ENCODE results near the gene TRIM29. TPM values are rescaled to one million over a fixed set of nuclear protein-coding genes. Genes with fewer than 3 reads are reported as not detected.

Gene TRIM29
- total RNA-seq, 5 donors from 2014 or later (not counting 1 experiment from before 2014, with no cell fraction given), result not detected

- no peak for ATAC-seq (replicated peaks in 1 of 4)
- peaks cover 0 to 6% of the 10 kb centered on the region in 2 donors for H3K27me3 Mint-ChIP-seq
- Histone ChIP-seq H3K36me3 (ENCODE audit: control insufficient read depth in 2 of 2, extremely low read depth in 1 of 2, insufficient read depth in 1 of 2, low read length in 1 of 2) (no peaks in the 10 kb centered on the region), H3K4me1 (ENCODE audit: control insufficient read depth in 1 of 2, extremely low read depth in 1 of 2, insufficient read depth in 2 of 2, low read length in 2 of 2) (no peaks in the 10 kb centered on the region), H3K9me3 (no peaks in the 10 kb centered on the region), H3K27ac (ENCODE audit: low read length) (no peak overlapping the region), H3K4me3 (ENCODE audit: control insufficient read depth in 1 of 2, extremely low read depth in 1 of 2, low read length in 1 of 2) (no peak overlapping the region), H3K27me3 (replicated peaks in 1 of 2; ENCODE audit: control insufficient read depth in 2 of 2, extremely low read depth in 1 of 2, insufficient read depth in 2 of 2, low read length in 1 of 2) (peaks cover 0 to 10% of the 10 kb centered on the region in 2 experiments)
- ChIA-PET CTCF (no interaction called here), POLR2A (no interaction called here)
- no peaks in the 10 kb centered on the region for H3K9me3 Mint-ChIP-seq
- H3K36me3 Mint-ChIP-seq, result no peaks in the 10 kb centered on the region
- no peaks in the 10 kb centered on the region for H3K4me1 Mint-ChIP-seq
- DNase-seq, result peak in 1 of 35 experiments; percentile 3
- 74% methylated on average over 7 of the region's 8 CpGs for WGBS (ENCODE audit: insufficient coverage)
- H3K27ac Mint-ChIP-seq, result no peak overlapping the region
- H3K4me3 Mint-ChIP-seq, result no peak overlapping the region
Measured at GRCh38 chr11:120130176-120130980, 7.5 kb downstream of the TRIM29 start.

GRCh38 chr11:120129570-120129969 is 8.3 kb downstream of the TRIM29 start:
- H3K9me3 ChIP-seq, result no peaks in the 10 kb centered on the region
- 77% methylated on average over 5 of the region's 9 CpGs for WGBS (ENCODE audit: insufficient coverage)
- CTCF ChIA-PET, result no interaction called here
- no peak for ATAC-seq (replicated peaks in 1 of 4)
- Mint-ChIP-seq H3K9me3 (no peaks in the 10 kb centered on the region), H3K27ac (no peak overlapping the region), H3K36me3 (no peaks in the 10 kb centered on the region), H3K4me1 (no peaks in the 10 kb centered on the region), H3K27me3 (peaks cover 0 to 6% of the 10 kb centered on the region in 2 donors), H3K4me3 (no peak overlapping the region)
- DNase-seq, result no peak
- H3K27ac ChIP-seq (ENCODE audit: low read length), result no peak overlapping the region
- H3K4me3 ChIP-seq (ENCODE audit: control insufficient read depth in 1 of 2, extremely low read depth in 1 of 2, low read length in 1 of 2), result no peak overlapping the region
- no peaks in the 10 kb centered on the region for H3K36me3 ChIP-seq (ENCODE audit: control insufficient read depth in 2 of 2, extremely low read depth in 1 of 2, insufficient read depth in 1 of 2, low read length in 1 of 2)
- POLR2A ChIA-PET, result no interaction called here
- no peaks in the 10 kb centered on the region for H3K4me1 ChIP-seq (ENCODE audit: control insufficient read depth in 1 of 2, extremely low read depth in 1 of 2, insufficient read depth in 2 of 2, low read length in 2 of 2)
- peaks cover 0 to 10% of the 10 kb centered on the region in 2 experiments for H3K27me3 ChIP-seq (replicated peaks in 1 of 2; ENCODE audit: control insufficient read depth in 2 of 2, extremely low read depth in 1 of 2, insufficient read depth in 2 of 2, low read length in 1 of 2)

DNA sequence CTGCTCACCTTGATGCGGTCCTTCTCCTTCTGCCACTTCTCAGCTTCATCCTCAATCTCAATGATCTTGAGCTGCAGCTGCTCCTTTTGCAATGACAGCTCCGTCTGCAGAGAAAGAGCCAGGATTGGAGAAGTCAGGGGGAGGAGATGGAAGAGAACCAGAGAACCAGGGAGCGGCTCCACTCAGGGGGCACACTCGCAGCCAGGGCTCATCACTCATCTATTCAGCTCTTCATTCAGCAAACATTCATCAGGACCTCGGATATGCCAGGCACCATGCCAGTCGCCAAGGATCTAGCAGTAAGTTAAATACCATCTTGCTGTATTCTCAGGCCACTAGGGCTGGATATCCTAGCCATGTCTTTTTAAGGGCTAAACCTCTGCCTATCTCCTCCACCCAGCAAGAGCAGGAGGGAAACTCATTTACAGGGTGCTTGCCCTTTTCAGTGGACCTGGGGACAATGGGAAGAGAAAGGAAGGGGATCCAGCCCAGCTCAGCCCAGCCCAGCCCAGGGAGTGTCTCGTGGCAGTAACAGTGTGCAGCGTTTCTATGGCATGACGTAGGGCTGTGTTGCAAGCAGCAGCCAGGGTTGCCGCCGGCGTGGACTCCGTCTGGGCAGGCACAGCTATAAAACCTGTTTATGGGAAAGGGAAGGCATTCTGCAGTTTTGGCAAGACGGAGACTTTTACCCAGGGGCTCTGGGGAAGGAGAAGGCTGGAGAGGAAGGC is 9.4 kb downstream of the TRIM29 start:
- Histone ChIP-seq H3K9me3 (no peaks in the 10 kb centered on the region), H3K27ac (ENCODE audit: low read length) (no peak overlapping the region), H3K4me3 (ENCODE audit: control insufficient read depth in 1 of 2, extremely low read depth in 1 of 2, low read length in 1 of 2) (no peak overlapping the region), H3K27me3 (replicated peaks in 1 of 2; ENCODE audit: control insufficient read depth in 2 of 2, extremely low read depth in 1 of 2, insufficient read depth in 2 of 2, low read length in 1 of 2) (peaks cover 0 to 10% of the 10 kb centered on the region in 2 experiments), H3K36me3 (ENCODE audit: control insufficient read depth in 2 of 2, extremely low read depth in 1 of 2, insufficient read depth in 1 of 2, low read length in 1 of 2) (no peaks in the 10 kb centered on the region), H3K4me1 (ENCODE audit: control insufficient read depth in 1 of 2, extremely low read depth in 1 of 2, insufficient read depth in 2 of 2, low read length in 2 of 2) (no peaks in the 10 kb centered on the region)
- no peaks in the 10 kb centered on the region for H3K9me3 Mint-ChIP-seq
- H3K4me3 Mint-ChIP-seq, result no peak overlapping the region
- DNase-seq (no peak), ATAC-seq (replicated peaks in 1 of 4) (no peak)
- ChIA-PET CTCF (no interaction called here), POLR2A (no interaction called here)
- no peaks in the 10 kb centered on the region for H3K4me1 Mint-ChIP-seq
- no peak overlapping the region for H3K27ac Mint-ChIP-seq
- H3K27me3 Mint-ChIP-seq, result peaks cover 0 to 6% of the 10 kb centered on the region in 2 donors
- WGBS (ENCODE audit: insufficient coverage), result 79% methylated on average over 12 of the region's 14 CpGs
- H3K36me3 Mint-ChIP-seq, result no peaks in the 10 kb centered on the region

DNA sequence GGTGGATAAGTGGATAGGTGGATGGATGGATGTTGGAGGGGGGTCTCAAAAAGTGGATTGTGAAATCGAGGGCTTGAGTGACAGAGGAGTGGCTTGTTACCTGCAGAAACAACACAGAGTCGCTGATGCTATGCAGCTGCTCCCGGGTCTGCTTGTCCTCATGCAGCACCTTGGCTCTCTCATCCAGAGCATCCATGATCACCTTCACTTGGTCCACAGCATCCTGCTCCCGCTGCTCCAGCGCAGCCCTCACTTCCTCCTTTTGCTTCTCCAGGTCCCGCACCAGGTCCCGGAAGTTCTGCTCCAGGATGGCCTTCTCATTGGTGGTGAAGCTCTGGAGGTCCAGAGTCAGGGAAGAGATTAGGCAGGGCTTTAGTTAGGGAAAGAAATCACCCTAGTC is 10.7 kb downstream of the TRIM29 start:
- H3K36me3 ChIP-seq (ENCODE audit: control insufficient read depth in 2 of 2, extremely low read depth in 1 of 2, insufficient read depth in 1 of 2, low read length in 1 of 2), result no peaks in the 10 kb centered on the region
- DNase-seq (no peak), ATAC-seq (replicated peaks in 1 of 4) (no peak)
- H3K9me3 Mint-ChIP-seq, result no peaks in the 10 kb centered on the region
- H3K9me3 ChIP-seq, result no peaks in the 10 kb centered on the region
- ChIA-PET POLR2A (no interaction called here), CTCF (no interaction called here)
- peaks cover 0 to 7% of the 10 kb centered on the region in 2 experiments for H3K27me3 ChIP-seq (replicated peaks in 1 of 2; ENCODE audit: control insufficient read depth in 2 of 2, extremely low read depth in 1 of 2, insufficient read depth in 2 of 2, low read length in 1 of 2)
- no peak overlapping the region for H3K27ac Mint-ChIP-seq
- H3K27me3 Mint-ChIP-seq, result peaks cover 0 to 6% of the 10 kb centered on the region in 2 donors
- H3K27ac ChIP-seq (ENCODE audit: low read length), result no peak overlapping the region
- WGBS (ENCODE audit: insufficient coverage), result 83% methylated on average over 2 of the region's 7 CpGs
- no peaks in the 10 kb centered on the region for H3K4me1 Mint-ChIP-seq
- H3K4me3 Mint-ChIP-seq, result no peak overlapping the region
- no peaks in the 10 kb centered on the region for H3K4me1 ChIP-seq (ENCODE audit: control insufficient read depth in 1 of 2, extremely low read depth in 1 of 2, insufficient read depth in 2 of 2, low read length in 2 of 2)
- H3K36me3 Mint-ChIP-seq, result no peaks in the 10 kb centered on the region
- no peak overlapping the region for H3K4me3 ChIP-seq (ENCODE audit: control insufficient read depth in 1 of 2, extremely low read depth in 1 of 2, low read length in 1 of 2)

DNA sequence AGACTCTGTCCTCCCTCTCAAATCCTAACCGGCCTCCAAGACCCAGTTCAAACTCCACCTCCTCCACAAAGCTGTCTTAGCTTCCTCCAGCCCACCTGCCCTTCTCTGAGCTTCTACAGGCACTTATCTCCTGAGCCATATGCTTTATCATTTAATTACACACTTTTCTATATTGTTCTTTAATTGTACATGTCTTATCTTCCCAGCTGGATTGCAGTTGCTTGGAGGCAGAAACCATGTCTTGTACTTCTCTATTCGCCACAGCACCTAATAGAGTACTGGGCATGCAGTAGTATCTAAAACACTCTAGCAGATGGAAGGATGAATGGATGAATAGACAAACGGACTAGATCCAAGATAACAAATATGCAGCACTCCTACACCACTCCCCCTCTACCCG is 11.3 kb downstream of the TRIM29 start:
- Mint-ChIP-seq H3K4me1 (no peaks in the 10 kb centered on the region), H3K4me3 (no peak overlapping the region), H3K36me3 (no peaks in the 10 kb centered on the region), H3K27ac (no peak overlapping the region), H3K9me3 (no peaks in the 10 kb centered on the region), H3K27me3 (peaks cover 0 to 6% of the 10 kb centered on the region in 2 donors)
- ChIA-PET CTCF (no interaction called here), POLR2A (no interaction called here)
- 50% methylated on average over 1 of the region's 4 CpGs for WGBS (ENCODE audit: insufficient coverage)
- Histone ChIP-seq H3K27me3 (replicated peaks in 1 of 2; ENCODE audit: control insufficient read depth in 2 of 2, extremely low read depth in 1 of 2, insufficient read depth in 2 of 2, low read length in 1 of 2) (peaks cover 0 to 7% of the 10 kb centered on the region in 2 experiments), H3K4me3 (ENCODE audit: control insufficient read depth in 1 of 2, extremely low read depth in 1 of 2, low read length in 1 of 2) (no peak overlapping the region), H3K9me3 (no peaks in the 10 kb centered on the region), H3K4me1 (ENCODE audit: control insufficient read depth in 1 of 2, extremely low read depth in 1 of 2, insufficient read depth in 2 of 2, low read length in 2 of 2) (no peaks in the 10 kb centered on the region), H3K27ac (ENCODE audit: low read length) (no peak overlapping the region), H3K36me3 (ENCODE audit: control insufficient read depth in 2 of 2, extremely low read depth in 1 of 2, insufficient read depth in 1 of 2, low read length in 1 of 2) (no peaks in the 10 kb centered on the region)
- ATAC-seq (replicated peaks in 1 of 4) (no peak), DNase-seq (no peak)

- no peak overlapping the region for H3K4me3 Mint-ChIP-seq
- ATAC-seq (replicated peaks in 1 of 4), result no peak
- no peaks in the 10 kb centered on the region for H3K36me3 Mint-ChIP-seq
- Histone ChIP-seq H3K27me3 (replicated peaks in 1 of 2; ENCODE audit: control insufficient read depth in 2 of 2, extremely low read depth in 1 of 2, insufficient read depth in 2 of 2, low read length in 1 of 2) (peaks cover 0 to 13% of the 10 kb centered on the region in 2 experiments), H3K27ac (ENCODE audit: low read length) (no peak overlapping the region), H3K4me1 (ENCODE audit: control insufficient read depth in 1 of 2, extremely low read depth in 1 of 2, insufficient read depth in 2 of 2, low read length in 2 of 2) (no peaks in the 10 kb centered on the region), H3K4me3 (ENCODE audit: control insufficient read depth in 1 of 2, extremely low read depth in 1 of 2, low read length in 1 of 2) (no peak overlapping the region), H3K36me3 (ENCODE audit: control insufficient read depth in 2 of 2, extremely low read depth in 1 of 2, insufficient read depth in 1 of 2, low read length in 1 of 2) (no peaks in the 10 kb centered on the region), H3K9me3 (no peaks in the 10 kb centered on the region)
- H3K27ac Mint-ChIP-seq, result no peak overlapping the region
- WGBS (ENCODE audit: insufficient coverage), result 85% methylated on average over 6 of the region's 8 CpGs
- H3K27me3 Mint-ChIP-seq, result peaks cover 0 to 6% of the 10 kb centered on the region in 2 donors
- no peak for DNase-seq
- ChIA-PET CTCF (no interaction called here), POLR2A (no interaction called here)
- no peaks in the 10 kb centered on the region for H3K4me1 Mint-ChIP-seq
- no peaks in the 10 kb centered on the region for H3K9me3 Mint-ChIP-seq
Measured at GRCh38 chr11:120125509-120125908, 12.4 kb downstream of the TRIM29 start.
